Stimulated activated CD4-positive, alpha-beta T cell treated with anti-CD3 and anti-CD28 coated beads, Interleukin-4, amount 100 ng/mL, for 4 hours (primary cell): ENCODE measurements around the gene ULK3.

ENCODE experiments used
- DNase-seq, 2 experiments: peaks; one replicate each; pipeline ENCODE4 v3.0.0-alpha.2; 2020

Gene ULK3

DNA sequence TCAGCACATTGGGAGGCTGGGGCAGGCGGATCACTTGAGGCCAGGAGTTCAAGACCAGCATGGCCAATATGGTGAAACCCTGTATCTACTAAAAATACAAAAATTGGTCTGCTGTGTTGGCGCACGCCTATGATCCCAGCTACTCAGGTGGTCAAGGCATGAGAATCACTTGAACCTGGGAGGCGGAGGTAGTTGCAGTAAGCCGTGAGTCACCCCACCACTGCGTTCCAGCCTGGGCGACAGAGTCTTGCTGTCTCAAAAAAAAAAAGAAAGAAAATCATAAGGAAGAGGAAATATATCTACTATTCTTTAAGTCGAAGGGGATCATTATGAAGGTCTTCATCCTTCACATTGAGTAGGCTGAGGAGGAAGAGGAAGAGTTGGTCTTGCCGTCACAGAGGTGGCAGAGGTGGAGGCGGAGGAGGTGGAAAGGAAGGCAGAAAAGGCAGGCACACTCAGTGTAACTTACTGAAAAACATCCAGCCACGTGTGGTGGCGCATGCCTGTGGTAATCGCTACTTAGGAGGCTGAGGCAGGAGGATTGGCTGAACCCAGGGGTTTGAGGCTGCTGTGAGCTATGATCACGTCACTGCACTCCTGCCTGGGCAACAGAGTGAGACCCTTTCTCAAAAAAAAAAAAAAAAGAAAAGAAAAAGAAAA, 46.9 kb downstream of the ULK3 start:
- peak in 1 of 2 experiments; percentile 63 for DNase-seq

DNA sequence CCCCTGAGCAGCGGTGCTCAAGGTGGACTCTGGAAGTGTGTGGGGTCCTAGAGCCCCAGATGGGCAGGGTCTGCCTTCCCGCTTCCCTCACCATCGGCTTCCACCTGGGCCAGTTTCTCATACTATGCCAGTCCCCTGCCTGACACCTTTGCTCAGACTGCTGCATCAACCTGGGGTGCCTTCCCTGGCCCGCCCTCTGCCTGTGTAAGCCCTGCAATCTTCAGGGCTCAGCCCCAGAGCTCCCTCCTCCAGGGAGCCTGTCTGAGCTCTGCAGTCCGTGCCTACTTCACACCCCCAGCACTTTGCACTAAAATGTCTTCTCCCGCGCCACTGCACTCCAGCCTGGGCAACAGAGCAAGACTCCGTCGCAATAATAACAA, 48.0 kb downstream of the ULK3 start:
- no peak for DNase-seq

DNA sequence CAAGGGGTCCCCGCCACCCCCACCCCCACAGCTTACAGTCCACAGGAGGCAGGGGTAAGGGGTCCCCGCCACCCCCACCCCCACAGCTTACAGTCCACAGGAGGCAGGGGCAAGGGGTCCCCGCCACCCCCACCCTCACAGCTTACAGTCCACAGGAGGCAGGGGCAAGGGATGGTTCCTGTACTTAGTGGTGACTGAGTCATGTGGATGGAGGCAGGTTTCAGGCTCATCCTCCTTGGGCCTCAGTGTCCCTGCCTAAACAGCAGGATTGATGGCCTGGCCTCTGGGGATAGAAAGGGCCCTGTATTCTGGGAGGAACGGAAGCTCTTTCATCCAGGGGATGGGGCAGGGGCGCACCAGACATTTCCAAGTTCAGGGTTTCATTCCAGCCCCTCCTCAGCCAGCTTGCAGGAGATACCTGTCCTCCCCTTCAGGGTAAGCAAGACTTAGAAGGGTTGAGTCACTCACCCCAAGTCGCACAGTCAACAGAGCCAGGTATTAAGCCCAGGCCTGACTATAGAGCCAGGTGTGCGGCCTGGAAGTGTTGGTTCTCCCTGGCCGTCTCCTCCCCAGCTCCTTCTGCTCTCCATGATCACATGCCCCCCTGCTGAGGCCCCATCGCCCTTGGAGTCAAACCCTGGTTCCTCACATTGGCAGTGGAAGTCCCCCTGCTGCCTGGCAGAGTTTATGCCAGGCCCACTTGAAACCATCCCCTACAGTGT, 48.5 kb downstream of the ULK3 start:
- DNase-seq = no peak

DNA sequence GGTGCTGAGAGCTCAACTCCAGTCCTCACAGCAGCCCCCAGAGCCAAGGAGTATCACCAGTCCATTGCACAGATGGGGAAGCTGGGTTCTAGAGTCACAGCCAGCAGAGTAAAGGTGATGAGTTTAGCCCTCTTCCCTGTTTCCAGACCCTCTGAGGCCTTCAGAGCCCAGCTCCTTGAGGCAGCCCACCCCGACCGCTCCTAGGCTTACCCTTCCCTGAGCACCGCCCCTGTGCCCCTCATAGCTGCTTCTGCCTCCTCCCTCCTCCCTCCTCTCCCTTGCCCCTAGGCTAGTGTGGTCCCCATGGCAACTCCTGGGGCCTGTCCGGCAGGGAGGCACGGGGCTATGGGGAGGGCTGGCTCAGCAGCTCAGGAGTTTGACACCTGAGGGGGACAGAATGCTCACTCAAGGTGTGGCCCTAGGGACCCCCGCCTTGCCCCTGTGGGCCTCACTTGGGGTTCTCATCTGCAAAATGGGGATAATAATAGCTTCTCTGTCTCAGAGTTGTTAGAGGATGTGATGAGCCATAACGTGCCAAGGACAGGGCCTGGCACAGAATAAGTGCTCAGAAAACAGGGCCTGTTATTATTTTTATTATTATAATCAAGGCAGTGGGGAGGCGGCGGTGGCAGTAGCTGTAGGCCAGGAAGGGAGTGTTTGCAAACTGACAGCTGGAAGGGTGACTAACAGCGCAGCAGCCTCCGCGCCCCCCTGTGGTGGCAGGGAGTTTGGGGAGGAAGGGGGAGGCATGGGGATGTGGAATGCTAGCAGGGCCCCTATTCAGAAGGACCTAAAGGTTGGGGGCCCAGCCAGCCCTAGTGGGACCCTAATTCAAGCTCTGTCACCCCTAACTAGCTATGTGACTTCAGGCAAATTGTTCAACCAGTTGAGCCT, 49.6 kb downstream of the ULK3 start:
- peak; percentile 63 to 72 for DNase-seq

DNA sequence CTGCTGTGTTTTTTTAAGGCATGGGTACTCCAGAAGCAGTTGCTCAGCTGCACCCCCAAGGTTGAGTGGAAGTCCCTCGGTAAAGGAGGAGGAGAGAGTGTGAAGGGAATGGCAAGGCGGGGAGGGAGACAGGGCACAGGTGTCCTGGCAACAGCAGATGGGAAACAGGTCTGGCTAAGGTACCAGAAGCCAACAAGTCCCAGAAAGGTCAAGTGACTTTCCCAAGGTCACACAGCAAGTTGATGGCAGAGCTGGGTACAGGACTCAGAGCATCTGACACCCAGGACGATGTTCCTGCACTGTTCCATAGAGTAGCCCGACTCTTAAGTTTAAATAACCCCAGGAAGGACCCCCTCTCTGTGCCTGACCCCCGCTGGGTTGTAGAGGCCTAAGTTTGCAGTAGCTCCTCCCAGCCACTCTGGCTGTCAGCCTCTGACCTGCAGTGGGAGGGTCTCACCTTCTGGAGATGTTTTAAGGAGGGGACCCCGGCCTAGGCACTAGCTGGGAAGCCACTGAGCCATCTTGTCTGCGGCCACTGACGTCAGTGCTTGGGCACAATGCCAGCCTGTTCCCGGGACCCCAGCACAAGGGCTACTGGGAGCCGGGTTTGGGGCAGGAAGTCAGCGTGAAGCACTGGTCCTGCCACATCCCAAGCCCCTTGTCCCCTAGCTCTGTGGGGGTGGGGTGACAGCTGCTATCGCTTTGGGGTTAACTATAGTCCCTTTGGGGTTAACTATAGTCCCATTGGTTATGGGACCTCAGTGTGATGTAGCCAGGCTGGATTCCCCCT, 50.5 kb downstream of the ULK3 start:
- DNase-seq = no peak

DNA sequence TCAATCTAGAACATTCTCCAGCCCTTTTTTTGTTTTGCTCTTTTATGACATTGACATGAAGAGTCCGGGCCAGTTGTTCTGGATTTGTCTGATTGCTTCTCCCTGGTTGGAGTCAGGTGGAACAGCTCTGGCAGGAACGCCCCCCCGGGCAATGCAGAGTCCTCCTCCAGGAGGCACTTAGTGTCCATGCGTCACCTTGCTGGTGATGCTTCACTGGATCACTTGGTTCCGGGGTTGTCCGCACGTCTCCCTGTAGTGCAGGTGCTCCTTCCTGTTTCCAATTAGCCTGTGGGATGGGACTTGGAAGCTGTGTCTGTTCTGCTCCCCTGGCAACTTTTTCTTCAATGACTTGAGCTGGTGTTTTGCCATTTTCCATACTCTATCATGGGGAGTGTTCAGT, 51.3 kb downstream of the ULK3 start:
- DNase-seq = no peak

DNA sequence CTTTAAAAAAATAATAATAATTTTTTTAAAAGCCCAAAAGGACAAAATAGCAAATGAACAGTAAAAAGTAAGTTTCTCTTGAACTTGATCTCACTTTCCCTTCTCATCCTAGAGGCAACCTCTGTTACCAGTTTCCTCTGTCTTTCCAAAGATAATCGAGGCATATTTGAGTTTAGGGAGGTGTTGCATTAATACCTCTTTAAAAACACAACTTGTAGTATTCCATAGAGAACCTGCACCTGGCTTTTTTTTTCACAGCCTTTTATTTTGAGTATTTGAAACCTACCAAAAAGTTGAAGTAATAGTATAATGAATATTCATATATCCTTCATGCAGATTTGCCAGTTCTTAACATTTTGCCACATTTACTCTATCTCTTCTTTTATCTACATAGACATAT, 51.9 kb downstream of the ULK3 start:
- no peak for DNase-seq

DNA sequence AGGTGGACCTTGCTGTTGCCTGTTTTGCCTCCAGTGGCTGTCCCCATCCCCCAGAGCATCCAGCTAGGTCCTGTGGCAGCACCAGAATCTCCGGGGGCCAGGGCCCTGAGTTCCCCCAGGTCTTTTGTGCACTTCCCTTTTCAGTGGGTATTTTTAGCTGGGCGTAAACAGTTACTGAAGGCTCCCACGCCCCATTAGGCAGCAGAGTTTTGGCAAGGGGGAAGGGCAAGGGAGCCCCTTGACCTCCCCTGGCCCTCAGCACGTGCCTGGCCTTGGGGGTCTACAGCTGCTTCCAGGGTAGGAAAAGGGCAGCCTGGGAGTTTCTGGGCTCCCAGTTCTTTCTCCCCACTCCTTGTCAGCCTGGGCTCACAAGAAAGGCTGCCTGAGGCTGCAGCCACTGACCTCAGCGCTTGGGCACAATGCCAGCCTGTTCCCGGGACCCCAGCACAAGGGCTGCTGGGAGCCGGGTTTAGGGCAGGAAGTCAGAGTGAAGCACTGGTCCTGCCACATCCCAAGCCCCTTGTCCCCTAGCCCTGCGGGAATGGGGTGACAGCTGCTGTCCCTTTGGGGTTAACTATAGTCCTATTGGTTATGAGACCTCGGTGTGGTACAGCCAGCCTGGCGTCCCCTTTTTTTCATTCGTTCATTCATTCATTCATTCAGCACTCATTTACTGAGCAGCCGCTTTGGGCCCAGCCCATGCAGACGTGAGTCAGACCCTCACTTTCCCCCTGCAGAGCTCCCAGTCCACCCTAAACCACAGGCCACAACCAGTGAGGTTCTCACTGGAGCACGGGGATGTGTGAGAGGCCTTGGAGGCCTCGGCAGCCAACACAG, 52.7 kb downstream of the ULK3 start:
- DNase-seq = peak in 1 of 2 experiments; percentile 37

DNA sequence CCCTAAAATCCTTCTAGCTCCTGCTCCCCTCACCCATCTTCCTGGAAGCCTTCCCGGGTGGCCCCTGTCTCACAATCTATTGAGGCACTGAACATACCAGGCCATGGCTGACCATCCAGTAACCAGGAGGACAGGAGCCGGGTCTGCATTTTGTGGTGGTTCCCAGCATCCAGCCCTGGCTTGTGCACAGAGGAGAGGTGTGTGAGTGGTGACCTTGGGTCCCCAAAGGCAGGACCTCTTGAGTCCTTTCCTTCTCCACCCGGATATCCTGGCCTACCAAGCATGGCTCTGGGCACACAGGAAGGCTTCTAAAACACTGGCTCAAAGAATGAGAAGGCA, 53.2 kb downstream of the ULK3 start:
- no peak for DNase-seq

DNA sequence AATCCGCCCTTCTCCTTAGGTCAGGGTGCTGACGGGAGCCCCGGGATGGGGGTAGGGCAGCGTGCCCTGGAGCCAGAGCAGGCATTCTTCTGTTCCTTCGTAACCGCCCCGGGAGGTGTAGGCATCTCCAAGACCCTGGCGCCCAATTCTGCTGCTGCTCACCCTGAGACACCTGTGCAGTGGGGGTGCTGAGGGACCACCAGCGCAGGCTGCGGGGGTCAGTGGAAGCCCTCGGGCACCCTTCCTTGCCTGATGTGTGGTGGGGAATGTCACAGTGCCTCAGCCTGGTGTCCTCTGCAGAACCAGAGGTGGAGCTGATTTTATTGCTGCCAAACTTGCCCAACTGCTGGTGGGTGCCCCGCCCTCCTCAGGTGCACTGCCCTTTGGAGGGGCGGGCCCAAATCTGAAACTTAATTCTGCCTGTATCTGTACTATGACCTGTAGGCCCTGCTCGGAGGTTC, 53.8 kb downstream of the ULK3 start:
- DNase-seq = no peak

DNA sequence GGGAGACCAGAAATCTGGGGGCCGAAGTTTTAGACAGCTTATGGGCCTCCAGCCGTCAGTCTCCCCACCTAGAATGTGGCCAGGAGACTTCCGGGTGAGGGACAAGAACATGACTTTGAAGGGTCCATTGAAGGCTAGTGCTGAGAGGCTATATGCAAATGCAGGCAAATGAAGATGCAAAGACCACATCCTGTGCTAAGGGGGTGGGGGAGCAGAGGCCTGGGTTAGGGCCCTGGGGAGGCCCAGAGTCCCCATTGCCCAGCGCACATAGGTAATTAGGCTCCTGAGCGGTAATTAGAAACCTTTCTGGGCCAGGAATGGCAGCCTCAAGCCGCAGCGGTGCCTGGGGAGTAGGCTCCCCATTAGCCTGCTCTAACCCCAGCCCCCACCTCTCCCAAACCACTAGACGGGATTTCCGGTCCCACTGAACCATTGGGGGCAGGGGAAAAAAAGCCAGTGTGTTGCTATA, 54.2 kb downstream of the ULK3 start:
- no peak for DNase-seq

DNA sequence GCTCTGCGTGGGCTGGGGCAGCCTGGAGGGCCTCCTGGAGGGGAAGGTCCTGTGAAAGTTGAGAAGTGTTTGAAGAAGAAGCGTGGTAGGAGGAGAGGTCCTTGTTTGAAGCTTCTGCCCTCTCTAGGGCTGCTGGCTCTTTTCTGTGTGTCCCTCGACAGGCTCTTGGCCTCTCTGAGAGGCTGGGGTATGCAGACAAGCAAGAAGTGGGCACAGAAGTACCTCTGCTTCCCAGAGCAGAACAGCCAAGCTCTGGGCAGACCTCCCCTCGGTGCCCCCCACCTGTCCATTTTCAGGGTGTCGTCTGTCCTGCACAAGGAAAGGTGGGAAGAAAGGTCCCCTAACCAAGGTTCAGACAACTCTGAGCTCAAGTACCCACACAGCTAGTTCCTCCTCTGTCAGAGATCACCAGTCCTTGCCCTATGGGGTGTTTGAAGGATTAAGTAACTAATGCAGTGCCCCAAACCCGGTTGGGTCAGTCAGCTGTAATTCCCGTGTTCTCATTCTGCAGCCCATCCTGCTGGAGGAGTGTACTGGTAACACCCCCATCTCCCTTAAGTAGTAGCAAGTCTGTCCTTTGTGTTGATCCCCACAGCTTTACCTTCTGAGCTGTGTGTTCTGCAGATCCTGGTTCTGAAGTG, 54.8 kb downstream of the ULK3 start:
- no peak for DNase-seq

DNA sequence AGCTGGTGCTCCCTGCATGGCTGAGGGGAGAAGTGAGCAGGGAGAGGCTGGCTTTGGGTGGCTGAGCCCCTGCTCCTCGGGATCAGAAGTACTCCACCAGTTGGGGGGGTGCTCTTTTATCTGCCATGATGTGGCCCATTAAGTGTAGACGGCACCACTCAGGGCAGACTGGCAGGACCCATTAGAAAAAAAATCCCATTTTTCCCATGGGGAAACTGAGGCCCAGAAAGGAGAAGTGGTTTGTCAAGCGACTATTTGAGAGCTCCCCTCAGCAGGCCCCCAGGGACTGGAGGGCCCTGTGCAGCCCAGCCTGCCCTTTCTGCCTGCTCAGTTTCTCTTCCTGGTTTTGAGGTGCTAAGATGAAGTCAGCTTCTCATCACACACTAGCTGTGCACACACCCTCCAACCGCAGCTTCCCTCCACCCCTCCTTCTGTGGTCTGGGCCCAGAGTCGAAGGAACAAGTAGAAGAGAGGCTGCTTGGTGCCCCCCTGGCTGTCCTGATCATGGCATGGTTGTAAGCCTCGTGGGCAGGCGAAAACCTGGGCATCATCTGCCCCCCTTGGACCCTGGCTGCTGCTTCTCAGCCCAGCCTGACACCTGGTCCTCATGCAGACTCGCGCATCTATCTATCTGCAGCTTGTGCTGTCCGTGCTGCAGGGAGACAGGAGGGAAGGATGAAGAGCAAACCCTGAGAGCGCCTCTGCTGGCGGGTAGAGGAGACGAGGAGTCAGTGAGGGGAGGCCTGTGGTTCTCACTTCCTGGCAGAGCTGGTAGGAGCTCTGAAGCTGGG, 55.5 kb downstream of the ULK3 start:
- DNase-seq = peak; percentile 85 to 89

DNA sequence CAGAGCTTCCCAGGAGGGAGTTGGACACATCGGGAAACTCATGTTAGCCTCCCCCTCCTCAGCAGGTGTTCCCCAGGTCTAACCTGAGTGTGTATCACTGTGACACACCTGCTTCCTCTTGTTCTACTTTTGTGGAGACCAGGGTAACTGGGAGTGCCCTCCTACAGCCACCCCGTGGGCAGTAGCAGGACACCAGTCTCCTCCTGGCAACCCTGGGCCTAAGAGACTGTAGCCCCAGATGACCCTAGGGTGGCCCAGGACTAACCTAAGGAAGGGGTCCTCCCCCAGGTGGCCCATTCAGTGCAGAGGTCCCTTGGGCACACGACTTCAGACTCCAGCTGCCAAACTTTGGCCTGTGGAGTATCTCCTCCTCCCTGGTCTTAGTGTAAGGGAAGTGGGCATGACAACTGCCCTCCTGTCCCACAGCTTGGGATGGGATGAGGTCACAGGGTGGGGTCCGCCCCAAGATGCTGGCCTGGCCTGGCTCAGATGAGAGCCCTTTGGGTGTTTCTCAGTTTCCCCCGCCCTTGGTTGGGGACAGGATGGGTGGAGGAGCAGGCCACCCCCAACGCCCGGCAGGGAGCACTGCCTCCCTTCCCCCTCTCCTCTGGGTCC, 56.3 kb downstream of the ULK3 start:
- DNase-seq = no peak
